Endothelial cell of umbilical vein (primary cell): Measurements from ENCODE around the gene MED15. TPM values are rescaled to one million over a fixed set of nuclear protein-coding genes. Genes with fewer than 3 reads are reported as not detected.

Experiments used
- BruUV-seq: library from RNA; stranded (reverse); fragments of 400-500 nt; replicated peaks from 2 replicates; lab custom pipeline; 2021; lab: Mats Ljungman, UMichigan
- CTCF ChIA-PET: fragments of 300-600, 350-600 bp; sonication (Branson Sonifier 250); formaldehyde crosslinking; loops from one replicate; lab custom pipeline; 2021; ENCODE audit warnings: antibody characterized with exemption, inconsistent platforms; lab: Charles Lee
- POLR2A ChIA-PET: fragments of 300-600, 350-600 bp; sonication (Branson Sonifier 250); formaldehyde crosslinking; loops from one replicate; lab custom pipeline; 2021; ENCODE audit warnings: antibody characterized with exemption, inconsistent platforms; lab: Charles Lee
- DNase-seq: peaks from one replicate; pipeline ENCODE4 v3.0.0-alpha.2; 2011; ENCODE audit warnings: low read depth, low spot score
- FAIRE-seq: peaks from 2 replicates; lab custom pipeline; 2011; peaks lifted over from hg19 to GRCh38; lab: Jason Lieb, UNC
- H2AFZ ChIP-seq: 2 replicates; pipeline ENCODE4 v1.6.0; 2012; ENCODE audit warnings: low read depth, low read length, control low read depth, inconsistent platforms
- H3K27ac ChIP-seq: 2 replicates; pipeline ENCODE4 v1.5.1; 2011; ENCODE audit warnings: low read depth, mild to moderate bottlenecking, control low read depth, low read length, moderate library complexity; ENCODE audit not compliant: insufficient read depth
- H3K27me3 ChIP-seq, 2 experiments: 2 replicates each; pipeline versions ENCODE4 v1.6.0 to v1.6.1; 2011; ENCODE audit warnings: low read length in 2 of 2, mixed read lengths in 1 of 2; ENCODE audit not compliant: control insufficient read depth in 2 of 2, insufficient read depth in 2 of 2
- H3K36me3 ChIP-seq, 2 experiments: 2 replicates in 1 of 2; 3 replicates in 1 of 2; pipeline ENCODE4 v1.5.1; 2011; ENCODE audit warnings: low read length in 2 of 2, mild to moderate bottlenecking in 1 of 2, moderate library complexity in 1 of 2; ENCODE audit not compliant: control insufficient read depth in 2 of 2, insufficient read depth in 2 of 2; ENCODE audit errors: extremely low read depth in 1 of 2
- H3K4me1 ChIP-seq: 3 replicates; pipeline ENCODE4 v1.5.1; 2011; ENCODE audit warnings: mild to moderate bottlenecking, low read length; ENCODE audit not compliant: control insufficient read depth, insufficient read depth; ENCODE audit errors: extremely low read depth
- H3K4me2 ChIP-seq: 2 replicates; pipeline ENCODE4 v1.6.1; 2011; ENCODE audit warnings: low read length, control low read depth, mixed read lengths; ENCODE audit not compliant: insufficient read depth
- H3K4me3 ChIP-seq, 3 experiments: fragments of 200-600 bp in 1 of 3; sonication (generic), shearing (Covaris generic) in 1 of 3; replicated peaks in 1 of 3; 2 replicates each; pipeline ENCODE4 v1.5.1; 2011 to 2016; ENCODE audit warnings: control low read depth in 3 of 3, low read length in 3 of 3, mild to moderate bottlenecking in 2 of 3, inconsistent platforms in 1 of 3, low read depth in 1 of 3, moderate library complexity in 1 of 3; ENCODE audit not compliant: insufficient read depth in 1 of 3
- H3K79me2 ChIP-seq: 2 replicates; pipeline ENCODE4 v1.6.0; 2012; ENCODE audit warnings: low read length, inconsistent platforms; ENCODE audit not compliant: control insufficient read depth, insufficient read depth
- H3K9ac ChIP-seq: replicated peaks from 2 replicates; pipeline ENCODE3; 2011; ENCODE audit warnings: low read length, control low read depth; ENCODE audit not compliant: insufficient read depth; ENCODE audit errors: extremely low read depth
- H3K9me1 ChIP-seq: replicated peaks from 3 replicates; pipeline ENCODE4 v1.6.0; 2011; ENCODE audit warnings: mild to moderate bottlenecking, low read length; ENCODE audit not compliant: control insufficient read depth, insufficient read depth; ENCODE audit errors: extremely low read depth
- H3K9me3 ChIP-seq: replicated peaks from 2 replicates; pipeline ENCODE4 v1.5.1; 2012; ENCODE audit warnings: low read length, inconsistent platforms; ENCODE audit not compliant: control insufficient read depth, insufficient read depth
- H4K20me1 ChIP-seq: replicated peaks from 2 replicates; pipeline ENCODE3; 2011; ENCODE audit warnings: mild to moderate bottlenecking, low read length; ENCODE audit not compliant: control insufficient read depth, insufficient read depth; ENCODE audit errors: extremely low read depth
- EZH2 ChIP-seq: IDR thresholded peaks from 2 replicates; pipeline ENCODE4 v1.6.1; 2012; ENCODE audit warnings: borderline replicate concordance, low read depth, mild to moderate bottlenecking, moderate library complexity, low read length, inconsistent platforms; ENCODE audit not compliant: severe bottlenecking
- FOS ChIP-seq: IDR thresholded peaks from 2 replicates; pipeline ENCODE4 v1.6.1; 2011; ENCODE audit warnings: mild to moderate bottlenecking, low read length, moderate library complexity, borderline replicate concordance; ENCODE audit not compliant: insufficient read depth
- GATA2 ChIP-seq: IDR thresholded peaks from 2 replicates; pipeline ENCODE4 v1.7.0; 2011; ENCODE audit warnings: low read depth, mild to moderate bottlenecking, moderate library complexity, mixed read lengths, low read length; ENCODE audit not compliant: insufficient read length, insufficient read depth
- JUN ChIP-seq: IDR thresholded peaks from 2 replicates; pipeline ENCODE4 v1.6.1; 2011; ENCODE audit warnings: borderline replicate concordance, low read depth; ENCODE audit not compliant: insufficient read length, insufficient read depth
- MYC ChIP-seq: IDR thresholded peaks from one replicate; pipeline ENCODE4 v1.6.1; 2011; ENCODE audit warnings: mild to moderate bottlenecking, low read depth, low read length
- POLR2A ChIP-seq: IDR thresholded peaks from 2 replicates; pipeline ENCODE4 v1.6.1; 2012; ENCODE audit warnings: low read depth, mild to moderate bottlenecking, control low read depth, low read length
- POLR2AphosphoS5 ChIP-seq: IDR thresholded peaks from 2 replicates; pipeline ENCODE4 v1.6.1; 2012; ENCODE audit warnings: low read depth, mild to moderate bottlenecking, control low read depth, low read length, moderate library complexity; ENCODE audit not compliant: insufficient read depth
- dilution Hi-C: fragments of 300-500 bp; cut with MboI; formaldehyde crosslinking; loops from one replicate; pipeline ENCODE4 v1.15.0; 2019; ENCODE audit warnings: low sequenced_read_pairs; ENCODE audit not compliant: extremely low pct_ligation_motif_present
- intact Hi-C: fragments of 100-400 bp; cut with micrococcal nuclease; formaldehyde crosslinking; loops from one replicate; pipeline ENCODE4 v1.10.0; 2022
- polyA plus RNA-seq, 4 experiments: library from polyadenylated mRNA; depleted of rRNA in 3 of 4; stranded (reverse) in 3 of 4; unstranded in 1 of 4; fragments of >200 nt; gene quantifications; 2 replicates each; pipeline versions ENCODE4 v1.2.1 to v1.2.3, GENCODE V29; 2011 to 2012; ENCODE audit warnings: missing spikeins in 1 of 4
- total RNA-seq: library from RNA; stranded (reverse); gene quantifications from 2 replicates; pipeline ENCODE4 v1.2.3, GENCODE V29; 2021
- TF ChIP-seq, protein P1 (sequence below), 2 donors: IDR thresholded peaks; 1 replicate in 1 of 2; 2 replicates in 1 of 2; pipeline ENCODE4 v1.5.1; 2011; ENCODE audit warnings: low read length in 2 of 2, mild to moderate bottlenecking in 2 of 2, moderate library complexity in 2 of 2, control low read depth in 1 of 2, inconsistent platforms in 1 of 2, low read depth in 1 of 2; ENCODE audit not compliant: insufficient read depth in 1 of 2; ENCODE audit errors: extremely low read depth in 1 of 2
- TF ChIP-seq, protein P2 (sequence below): IDR thresholded peaks from 2 replicates; pipeline ENCODE4 v1.6.1; 2011; ENCODE audit not compliant: insufficient read depth, insufficient read length

Gene MED15
- total and polyA plus RNA-seq, 2 donors (not counting 3 experiments of a cell fraction or from before 2014, with no cell fraction given): 68.1 to 138 TPM

DNA sequence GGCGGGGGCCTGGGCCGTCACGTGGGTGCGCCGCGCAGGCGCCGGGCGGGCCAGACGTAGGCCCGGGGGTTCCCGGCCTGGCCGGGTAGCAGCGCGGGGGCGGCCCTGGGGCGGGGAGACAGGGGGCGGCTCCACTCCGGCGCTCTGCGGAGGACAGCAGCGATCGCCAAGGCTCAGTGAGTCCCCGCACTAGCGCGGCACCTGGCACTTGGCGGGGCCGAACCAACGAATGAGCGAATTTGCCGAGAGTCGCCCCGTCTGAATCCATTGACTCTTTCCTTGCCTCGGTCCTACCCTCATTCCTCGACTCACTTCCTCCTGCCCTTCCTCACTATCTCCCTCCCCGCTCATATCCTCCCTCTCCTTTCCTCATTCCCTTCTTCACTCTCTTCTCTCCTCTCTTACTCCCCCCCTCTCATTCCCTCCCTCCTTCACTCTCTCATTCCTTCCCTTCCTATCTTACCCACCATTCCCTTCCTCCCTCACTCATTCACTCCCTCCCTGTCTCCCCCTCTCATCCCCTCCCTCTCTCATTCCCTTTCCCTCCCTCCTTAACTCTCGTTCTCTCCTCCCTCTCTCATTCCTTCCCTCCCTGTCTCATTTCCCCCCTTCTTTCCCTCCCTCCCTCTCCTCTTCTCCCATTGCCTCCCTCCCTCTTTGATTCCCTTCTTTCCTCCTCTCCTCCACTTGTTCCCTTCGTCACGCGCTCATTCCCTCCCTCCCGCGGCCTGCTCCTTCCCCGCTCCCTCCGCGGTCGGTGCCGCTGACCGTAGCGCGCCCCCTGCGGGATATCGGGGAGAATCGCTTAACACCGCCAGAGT lies 11.3 kb upstream of the MED15 start:
- Histone ChIP-seq H3K9me3 (no peaks in the 10 kb centered on the region), H3K27ac (peak overlapping the region; percentile 85), H3K27me3 (no peaks in the 10 kb centered on the region), H3K9ac (peak overlapping the region; percentile 73), H3K79me2 (peaks cover 5% of the 10 kb centered on the region), H3K36me3 (no peaks in the 10 kb centered on the region), H3K4me2 (peak overlapping the region; percentile 91), H2AFZ (peak overlapping the region; percentile 95), H4K20me1 (no peaks in the 10 kb centered on the region), H3K4me3 (peak overlapping the region; percentile 62 to 77 (median 74)), H3K9me1 (no peaks in the 10 kb centered on the region), H3K4me1 (peaks cover 12% of the 10 kb centered on the region)
- intact Hi-C loops: loop anchor here (1.0 to 10.0 kb wide), 5 partner anchors 11 to 171 kb away; partner anchors contain the start of genes DGCR6L, MED15 and SCARF2
- FAIRE-seq (peak; percentile 86), DNase-seq (peak; percentile 91)
- dilution Hi-C loops: no loop called here
- CTCF ChIA-PET: interaction anchor here (0.6 to 1.8 kb wide), 9 partner anchors 13 to 78 kb away, joined by 3 to 19 read pairs (median 3); no protein-coding TSS in a partner anchor
- BruUV-seq: no TSS peak
- POLR2A ChIA-PET: no interaction called here
- no peak for TF ChIP-seq FOS
- no peak for TF ChIP-seq GATA2
- no peak for TF ChIP-seq MYC
- TF ChIP-seq POLR2A: peak; percentile 93
- TF ChIP-seq POLR2AphosphoS5: peak; percentile 50
- no peak for TF ChIP-seq JUN
- TF ChIP-seq, protein P1, sequence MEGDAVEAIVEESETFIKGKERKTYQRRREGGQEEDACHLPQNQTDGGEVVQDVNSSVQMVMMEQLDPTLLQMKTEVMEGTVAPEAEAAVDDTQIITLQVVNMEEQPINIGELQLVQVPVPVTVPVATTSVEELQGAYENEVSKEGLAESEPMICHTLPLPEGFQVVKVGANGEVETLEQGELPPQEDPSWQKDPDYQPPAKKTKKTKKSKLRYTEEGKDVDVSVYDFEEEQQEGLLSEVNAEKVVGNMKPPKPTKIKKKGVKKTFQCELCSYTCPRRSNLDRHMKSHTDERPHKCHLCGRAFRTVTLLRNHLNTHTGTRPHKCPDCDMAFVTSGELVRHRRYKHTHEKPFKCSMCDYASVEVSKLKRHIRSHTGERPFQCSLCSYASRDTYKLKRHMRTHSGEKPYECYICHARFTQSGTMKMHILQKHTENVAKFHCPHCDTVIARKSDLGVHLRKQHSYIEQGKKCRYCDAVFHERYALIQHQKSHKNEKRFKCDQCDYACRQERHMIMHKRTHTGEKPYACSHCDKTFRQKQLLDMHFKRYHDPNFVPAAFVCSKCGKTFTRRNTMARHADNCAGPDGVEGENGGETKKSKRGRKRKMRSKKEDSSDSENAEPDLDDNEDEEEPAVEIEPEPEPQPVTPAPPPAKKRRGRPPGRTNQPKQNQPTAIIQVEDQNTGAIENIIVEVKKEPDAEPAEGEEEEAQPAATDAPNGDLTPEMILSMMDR (IDR thresholded peaks at IDR 0.05; ENCODE audit: extremely low read depth in 1 of 2, insufficient read depth in 1 of 2, low read depth in 1 of 2, low read length in 2 of 2): peak; percentile 87 to 91
- TF ChIP-seq, protein P2, sequence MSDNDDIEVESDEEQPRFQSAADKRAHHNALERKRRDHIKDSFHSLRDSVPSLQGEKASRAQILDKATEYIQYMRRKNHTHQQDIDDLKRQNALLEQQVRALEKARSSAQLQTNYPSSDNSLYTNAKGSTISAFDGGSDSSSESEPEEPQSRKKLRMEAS: peak; percentile 52
- no peak for TF ChIP-seq EZH2
